SH-SY5Y (cell line): ENCODE measurements around the gene SPAG9.

Experiments used
- GATA2 ChIP-seq: IDR thresholded peaks from 2 replicates; pipeline ENCODE4 v1.6.1; 2011; ENCODE audit warnings: mild to moderate bottlenecking, low read depth, low read length
- GATA3 ChIP-seq: IDR thresholded peaks from 2 replicates; pipeline ENCODE4 v1.6.1; 2011; ENCODE audit warnings: low read depth, mild to moderate bottlenecking, low read length, moderate library complexity

DNA sequence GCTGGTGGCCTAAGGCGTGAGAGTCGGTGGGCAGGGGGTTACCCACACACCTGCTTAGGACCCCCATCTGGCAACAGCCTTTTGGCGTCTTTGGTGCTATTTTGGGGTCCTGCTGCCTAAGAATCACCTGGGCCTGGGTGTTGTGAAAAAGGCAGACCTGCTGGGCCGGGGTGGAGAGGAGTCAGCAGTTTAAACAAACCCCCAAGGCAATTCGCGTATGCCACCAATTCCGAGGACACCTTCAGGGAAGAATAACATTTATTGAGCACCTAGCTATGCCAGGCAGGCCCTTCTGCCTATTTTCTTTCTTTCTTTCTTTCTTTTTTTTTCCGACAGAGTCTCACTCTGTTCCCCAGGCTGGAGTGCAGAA is 200.6 kb downstream of the SPAG9 start:
- TF ChIP-seq GATA3: no peak
- no peak for TF ChIP-seq GATA2
